A172 (cell line): ENCODE results near the gene RUFY4. TPM values are rescaled to one million over a fixed set of nuclear protein-coding genes. Genes with fewer than 3 reads are reported as not detected.
A peak's percentile ranks its signal among the peaks of the same experiment; 100 is the strongest.
"Not testable (repeated sequence)": the region's sequence is repeated elsewhere in the genome, so short reads cannot be mapped to it uniquely, and the experiment has no call there.

ENCODE experiments used
- DNase-seq: peaks from one replicate; pipeline ENCODE4 v3.0.0-alpha.2; 2015; ENCODE audit warnings: low spot score
- total RNA-seq: library from RNA; depleted of rRNA; stranded (reverse); fragments of >200 nt; shearing (Covaris generic); gene quantifications from 2 replicates; pipeline ENCODE4 v1.2.3, GENCODE V29; 2014

The RUFY4 gene
- total RNA-seq, 1 experiment from 2014 or later, result not detected

- DNase-seq, result no peak
Measured at GRCh38 chr2:218031771-218032257, 37.2 kb upstream of the RUFY4 start.

DNA sequence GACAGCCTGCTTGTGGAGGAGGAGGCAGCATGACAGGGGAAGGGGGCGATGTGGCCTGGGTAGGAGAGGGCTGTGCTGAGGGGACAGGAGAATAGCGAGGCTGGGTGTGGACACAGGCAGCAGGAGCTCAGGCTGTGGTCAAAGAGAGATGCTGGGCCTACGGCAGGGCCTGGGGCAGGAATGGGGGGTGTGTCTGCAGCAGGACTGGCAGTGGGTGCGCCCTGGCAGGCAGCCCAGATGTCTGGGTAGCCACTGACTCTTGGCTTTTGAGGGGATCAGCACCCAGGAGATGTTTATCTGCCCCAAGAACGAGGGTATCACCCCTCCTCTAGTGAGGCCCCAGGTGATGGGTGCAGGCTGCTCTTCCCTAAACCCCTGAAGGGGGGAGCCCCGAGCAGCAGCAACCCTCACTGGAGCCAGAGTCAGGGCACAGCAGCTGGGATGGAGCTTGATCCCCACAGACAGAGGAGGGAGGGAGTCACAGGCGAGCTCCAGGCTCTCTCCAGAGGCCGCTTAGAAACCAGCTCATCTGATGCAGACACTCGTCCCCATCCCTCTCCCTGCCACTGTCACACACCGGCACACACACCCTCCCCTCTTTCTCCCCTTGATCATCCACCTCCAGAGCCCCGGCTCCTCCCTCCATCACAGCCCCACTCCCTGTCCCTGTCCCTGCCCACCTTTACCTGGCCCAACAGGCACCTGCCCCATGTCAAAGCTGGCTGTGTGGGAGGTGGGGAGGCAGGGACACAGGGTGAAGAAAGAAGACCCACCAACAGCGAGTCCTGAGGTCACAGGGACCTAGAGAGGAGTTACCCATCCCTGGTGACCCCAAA, 36.5 kb upstream of the RUFY4 start:
- DNase-seq, result no peak

DNA sequence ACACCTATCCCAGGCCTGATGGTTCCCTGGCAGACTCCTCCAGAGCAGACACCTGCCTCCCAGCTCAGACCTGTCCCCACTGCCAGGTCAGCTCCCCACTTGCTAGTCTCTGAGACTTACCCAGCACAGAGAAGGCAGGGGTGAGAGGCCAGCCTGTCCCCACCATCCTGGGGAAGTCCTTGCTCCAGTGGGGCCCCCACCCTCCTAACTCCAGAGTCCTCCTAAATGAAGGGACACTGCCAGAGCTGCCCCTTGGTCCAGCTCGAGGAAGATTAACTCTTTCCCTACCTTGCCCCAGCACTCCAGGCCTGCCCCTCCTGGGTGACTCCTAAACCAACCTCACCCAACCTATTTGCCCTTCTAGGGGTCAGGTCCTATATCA, 35.9 kb upstream of the RUFY4 start:
- DNase-seq, result no peak

GRCh38 chr2:218033590-218034496, 35.2 kb upstream of the RUFY4 start:
- DNase-seq, result no peak

DNA sequence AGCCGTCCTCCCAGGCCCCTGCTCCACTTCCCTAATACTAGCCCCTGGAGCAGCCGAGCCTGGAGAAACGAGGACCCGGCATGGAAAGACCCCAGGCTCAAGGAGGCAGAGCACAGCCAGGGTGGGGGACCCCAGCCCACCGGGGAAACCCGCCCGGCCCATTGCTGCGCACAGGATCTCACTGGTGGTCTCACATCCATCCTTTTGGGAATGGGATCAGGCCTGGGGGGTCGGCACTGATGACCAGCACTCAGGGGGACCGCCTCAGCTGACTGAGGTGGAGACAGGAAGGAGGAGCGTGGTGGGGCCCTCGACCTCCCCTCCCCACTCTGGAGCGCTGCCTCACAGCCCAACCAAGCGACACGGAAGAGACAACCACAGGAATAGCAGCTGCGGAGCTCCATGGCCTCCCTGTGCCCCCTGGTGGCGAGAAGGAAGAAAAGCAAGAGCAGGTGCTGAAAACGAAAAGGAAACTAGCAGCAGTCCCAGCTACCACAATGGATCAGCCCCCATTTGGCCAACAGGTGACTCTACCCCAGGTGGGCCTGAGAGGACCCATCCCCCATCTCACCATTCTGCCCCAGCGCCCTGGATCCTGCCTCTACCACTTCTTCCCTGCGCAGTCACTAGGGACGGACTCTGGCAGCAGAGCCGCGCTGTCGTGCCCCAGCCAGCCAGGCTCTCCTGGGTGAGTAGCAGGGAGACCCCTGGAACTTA, 34.4 kb upstream of the RUFY4 start:
- DNase-seq, result peak; percentile 21

DNA sequence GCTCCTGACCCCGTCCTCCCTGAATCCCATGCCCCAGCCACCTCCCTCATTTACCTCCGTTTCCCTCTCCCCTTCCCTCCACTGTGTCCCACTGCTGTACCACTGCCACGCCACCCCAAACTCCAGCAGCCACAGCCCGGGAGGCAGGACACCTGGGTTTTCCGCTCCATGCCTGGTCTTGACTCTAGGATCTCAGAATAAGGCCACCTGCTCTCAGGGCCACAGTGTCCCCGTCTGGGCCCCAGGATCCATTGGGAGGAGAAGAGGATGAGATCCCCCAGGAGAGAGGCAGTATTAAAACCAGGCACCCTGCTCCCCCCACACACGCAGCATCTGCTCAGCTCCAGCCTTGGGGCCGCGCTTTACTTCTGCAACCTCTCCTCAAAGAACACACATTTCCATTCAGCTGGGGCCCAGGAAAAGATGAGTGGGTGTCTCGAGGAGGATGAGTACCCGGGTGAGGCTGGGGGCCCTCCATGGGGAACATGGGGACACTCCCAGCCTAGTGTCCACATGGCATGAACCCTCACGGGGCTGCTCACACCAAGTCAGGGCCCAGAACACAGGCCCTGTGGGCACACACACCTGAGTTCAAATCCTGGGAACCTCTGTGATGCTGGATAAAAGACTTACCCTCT, 33.5 kb upstream of the RUFY4 start:
- no peak for DNase-seq

- no peak for DNase-seq
Measured at GRCh38 chr2:218036371-218036770, 32.7 kb upstream of the RUFY4 start.

DNA sequence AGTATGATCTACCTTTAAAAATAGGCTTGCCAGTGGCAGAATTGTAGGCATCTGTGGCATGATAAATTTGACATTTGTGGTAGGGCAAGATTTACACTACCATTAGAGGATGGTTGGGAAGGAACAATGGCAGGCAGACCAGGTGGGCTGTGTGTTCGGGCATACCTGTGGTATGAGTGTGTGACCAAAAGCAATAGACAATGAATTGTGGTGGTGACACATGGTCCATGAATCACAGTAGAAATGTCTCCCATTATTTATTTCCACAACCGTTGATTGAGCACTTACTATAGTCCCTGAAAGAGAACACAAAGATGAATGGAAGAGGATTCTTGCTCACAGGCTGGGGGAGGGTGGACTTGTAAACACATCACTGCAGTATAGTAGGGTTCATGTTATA, 29.9 kb upstream of the RUFY4 start:
- peak; percentile 93 for DNase-seq

- no peak for DNase-seq
Measured at GRCh38 chr2:218040883-218041282, 28.2 kb upstream of the RUFY4 start.

GRCh38 chr2:218041302-218042168, 27.5 kb upstream of the RUFY4 start:
- DNase-seq, result no peak

DNA sequence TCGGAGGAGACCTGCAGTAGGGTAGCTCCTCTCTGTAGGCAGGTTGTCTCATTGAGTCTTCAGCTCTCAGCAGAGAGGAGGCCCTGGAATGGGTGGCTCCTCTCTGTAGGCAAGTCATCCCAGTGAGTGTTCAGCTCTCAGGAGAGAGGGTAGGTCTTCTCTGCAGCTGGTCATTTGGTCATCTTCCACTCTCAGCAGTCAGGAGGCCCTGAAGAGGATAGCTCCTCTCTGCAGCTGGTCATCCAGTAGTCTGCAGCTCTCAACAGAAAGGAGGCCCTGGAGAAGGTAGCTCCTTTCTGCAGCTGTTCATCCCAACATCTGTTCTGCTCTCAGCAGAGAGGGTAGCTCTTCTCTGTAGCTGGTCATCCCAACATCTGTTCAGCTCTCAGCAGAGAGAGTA, 26.0 kb upstream of the RUFY4 start:
- no peak for DNase-seq

GRCh38 chr2:218043701-218044109, 25.3 kb upstream of the RUFY4 start:
- no peak for DNase-seq

DNA sequence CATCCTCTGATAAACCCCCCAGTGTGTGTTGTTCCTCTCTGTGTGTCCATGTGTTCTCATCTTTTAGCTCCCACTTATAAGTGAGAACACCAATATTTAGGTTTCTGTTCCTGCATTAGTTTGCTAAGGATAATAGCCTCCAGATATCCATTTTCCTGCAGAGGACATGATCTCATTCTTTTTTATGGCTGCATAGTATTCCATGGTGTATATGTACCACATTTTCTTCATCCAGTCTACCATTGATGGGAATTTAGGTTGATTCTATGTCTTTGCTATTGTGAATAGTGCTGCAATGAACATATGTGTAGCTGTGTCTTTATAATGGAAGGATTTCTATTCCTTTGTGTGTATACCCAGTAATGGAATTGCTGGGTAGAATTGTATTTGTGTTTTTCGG, 24.5 kb upstream of the RUFY4 start:
- not testable (repeated sequence) for DNase-seq

GRCh38 chr2:218046238-218046637, 22.8 kb upstream of the RUFY4 start:
- DNase-seq, result no peak

- no peak for DNase-seq
Measured at GRCh38 chr2:218047536-218048225, 21.4 kb upstream of the RUFY4 start.

DNA sequence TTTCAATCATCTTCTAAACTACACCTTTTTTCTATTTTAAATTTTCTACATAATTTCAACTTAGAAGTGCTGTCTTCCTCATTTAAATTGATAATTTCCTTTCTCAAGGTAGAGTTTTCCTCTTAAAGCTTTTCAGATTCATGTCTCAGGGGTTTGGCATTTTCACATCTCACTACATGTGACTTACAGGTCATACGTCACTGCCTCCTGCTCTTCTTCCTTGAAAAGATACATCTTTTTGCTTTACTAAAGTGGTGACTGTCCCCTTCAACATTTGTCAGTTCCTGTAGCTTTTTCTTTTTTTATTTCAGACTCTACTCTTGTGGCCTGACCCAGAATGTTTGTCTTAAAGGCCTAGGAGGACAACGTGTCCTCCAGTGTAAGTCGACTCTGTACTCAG, 17.1 kb upstream of the RUFY4 start:
- DNase-seq, result no peak

- no peak for DNase-seq
Measured at GRCh38 chr2:218059289-218059688, 9.8 kb upstream of the RUFY4 start.

DNA sequence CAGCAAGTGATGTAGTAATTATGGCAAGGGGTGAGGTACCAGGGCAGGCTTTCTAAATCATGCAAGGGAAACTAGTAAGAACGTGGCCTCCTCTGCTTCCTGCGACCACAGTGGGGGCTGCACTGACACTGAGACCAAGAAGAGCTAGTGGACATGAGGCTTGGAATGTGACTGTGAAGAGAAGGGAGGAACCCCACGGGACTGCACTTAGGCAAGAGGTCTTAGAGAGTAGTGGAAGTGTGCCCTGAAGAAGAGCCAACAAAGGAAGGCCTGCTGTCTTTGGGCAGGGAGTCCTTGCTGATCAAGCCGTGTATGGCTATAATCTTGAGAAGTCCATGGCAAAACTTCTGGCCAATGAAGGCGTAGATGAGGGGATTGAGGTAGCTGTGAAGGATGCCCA, 8.9 kb upstream of the RUFY4 start:
- no peak for DNase-seq

DNA sequence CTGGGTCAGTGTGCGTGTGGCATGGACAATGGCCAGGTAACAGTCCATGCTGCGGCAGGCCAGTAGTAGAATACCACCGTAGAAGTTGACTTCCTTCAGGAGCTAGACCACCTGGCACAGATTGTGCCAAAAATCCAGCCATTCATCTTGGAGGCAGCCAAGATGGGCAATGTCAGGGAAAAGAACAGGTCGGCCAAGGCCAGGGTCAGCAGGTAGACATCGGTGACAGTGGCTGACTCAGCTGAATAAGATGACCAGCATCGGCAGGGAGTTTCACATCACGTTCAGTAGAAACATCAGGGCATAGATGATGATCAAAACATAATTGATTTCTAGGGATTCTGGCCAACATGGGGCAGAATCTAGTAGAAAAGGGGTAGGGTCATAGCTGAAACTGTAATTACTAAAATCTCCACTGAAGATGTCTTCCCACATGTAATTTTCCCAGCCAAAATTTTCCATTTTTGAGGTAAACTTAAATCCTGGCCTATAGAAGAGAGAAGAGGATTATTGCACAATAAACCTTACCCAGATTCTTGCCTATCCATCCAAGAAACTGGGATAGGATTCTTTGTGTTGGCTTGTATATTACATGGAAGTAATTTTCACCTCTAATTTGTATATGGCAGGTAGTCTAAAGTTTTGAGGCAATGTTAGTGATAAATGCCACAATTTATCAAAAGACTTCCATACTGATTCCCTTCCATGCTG, 7.9 kb upstream of the RUFY4 start:
- no peak for DNase-seq
